ENCODE data around the gene KDM1B.
A peak's percentile ranks its signal among the peaks of the same experiment; 100 is the strongest.

KDM1B gene

DNA sequence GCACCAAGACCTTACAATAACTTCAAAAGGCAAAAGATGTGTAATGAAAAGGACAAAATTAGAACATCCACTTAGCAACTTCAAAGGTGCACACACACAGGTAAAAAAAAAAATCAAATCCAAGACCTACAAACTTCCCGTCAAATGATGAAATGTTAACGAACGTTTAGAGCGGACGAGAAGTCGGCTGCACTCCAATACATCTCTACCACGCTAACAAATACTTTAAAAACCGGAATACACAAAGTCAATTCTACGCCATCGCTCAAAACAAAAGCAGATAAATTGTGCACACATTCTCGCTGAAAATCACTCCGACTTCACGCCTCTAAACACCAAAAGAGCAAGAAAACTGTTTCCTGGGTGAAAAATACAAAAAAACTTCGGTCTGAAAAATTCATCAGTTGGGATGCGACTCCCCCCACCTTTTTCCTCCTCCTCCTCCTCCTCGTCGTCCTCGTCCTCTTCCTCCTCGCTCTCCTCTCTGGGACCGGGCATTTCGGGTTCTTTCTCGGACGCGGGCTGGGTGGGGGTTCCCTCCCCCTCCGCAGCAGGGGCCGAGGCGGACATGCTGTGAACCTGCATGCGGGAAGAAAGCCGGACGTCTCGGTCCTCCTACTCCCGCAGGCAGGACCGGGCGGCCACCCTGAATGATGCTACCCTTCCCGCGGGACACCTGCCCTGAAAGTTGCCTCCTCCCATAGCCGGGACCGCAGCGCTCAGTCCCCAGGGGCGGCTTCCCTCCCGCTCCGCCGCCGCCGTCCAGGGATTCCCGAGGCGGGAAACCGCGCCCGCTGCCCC is 108.4 kb downstream of the KDM1B start:
- Mint-ChIP-seq H3K9me3 (no peaks in the 10 kb centered on the region), H3K4me1 (ENCODE audit: low read depth) (peaks cover 47% of the 10 kb centered on the region), H3K36me3 (ENCODE audit: low read depth) (peaks cover 31% of the 10 kb centered on the region), H3K27ac (peak overlapping the region; percentile 91), H3K27me3 (ENCODE audit: low read depth) (no peaks in the 10 kb centered on the region), H3K4me3 (peak overlapping the region; percentile 97)

GRCh38 chr6:18264219-18264922 is 109.1 kb downstream of the KDM1B start, which contains the start of gene DEK:
TSS of gene DEK (minus strand) at chr6:18264530. CDS start at chr6:18263987, 543 bp downstream.
- Mint-ChIP-seq H3K27ac (peak within 1 kb of the TSS; percentile 91), H3K4me1 (ENCODE audit: low read depth) (peaks cover 44% of the 10 kb centered on the region), H3K36me3 (ENCODE audit: low read depth) (peaks cover 29% of the 10 kb centered on the region), H3K9me3 (no peaks in the 10 kb centered on the region), H3K27me3 (ENCODE audit: low read depth) (no peaks in the 10 kb centered on the region), H3K4me3 (peak within 1 kb of the TSS; percentile 97)

- Mint-ChIP-seq H3K9me3 (no peaks in the 10 kb centered on the region), H3K27ac (peak overlapping the region; percentile 86), H3K4me3 (peak overlapping the region; percentile 84), H3K36me3 (ENCODE audit: low read depth) (peaks cover 26% of the 10 kb centered on the region), H3K27me3 (ENCODE audit: low read depth) (no peaks in the 10 kb centered on the region), H3K4me1 (ENCODE audit: low read depth) (peaks cover 38% of the 10 kb centered on the region)
These were observed 109.7 kb downstream of the KDM1B start for GRCh38 chr6:18264923-18265377.

- peak overlapping the region; percentile 86 for H3K27ac Mint-ChIP-seq
- H3K36me3 Mint-ChIP-seq (ENCODE audit: low read depth) = peaks cover 19% of the 10 kb centered on the region
- H3K27me3 Mint-ChIP-seq (ENCODE audit: low read depth) = no peaks in the 10 kb centered on the region
- H3K4me1 Mint-ChIP-seq (ENCODE audit: low read depth) = peaks cover 28% of the 10 kb centered on the region
- no peaks in the 10 kb centered on the region for H3K9me3 Mint-ChIP-seq
- peak overlapping the region; percentile 84 for H3K4me3 Mint-ChIP-seq
These were observed 110.7 kb downstream of the KDM1B start for GRCh38 chr6:18265787-18266522.

DNA sequence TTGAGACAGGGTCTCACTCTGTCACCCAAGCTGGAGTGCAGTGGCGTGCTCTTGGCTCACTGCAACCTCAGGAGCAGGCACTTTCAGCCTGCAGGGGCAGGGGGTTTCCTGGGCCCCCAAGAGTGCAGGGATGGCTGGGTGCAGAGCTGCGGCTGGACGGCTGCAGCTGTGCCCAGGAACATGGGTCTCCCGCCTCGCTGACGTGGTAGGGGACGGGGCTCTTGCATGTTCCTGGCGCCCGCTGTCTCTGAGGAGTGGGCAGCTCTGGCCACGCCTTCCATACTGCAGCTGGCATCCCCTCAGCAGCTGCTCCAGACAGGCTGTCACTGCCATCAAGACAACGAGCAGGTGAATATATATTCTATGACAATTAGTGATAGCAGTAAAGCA is 111.3 kb downstream of the KDM1B start:
- Mint-ChIP-seq H3K36me3 (ENCODE audit: low read depth) (peaks cover 18% of the 10 kb centered on the region), H3K27ac (no peak overlapping the region), H3K27me3 (ENCODE audit: low read depth) (no peaks in the 10 kb centered on the region), H3K4me1 (ENCODE audit: low read depth) (peaks cover 26% of the 10 kb centered on the region), H3K4me3 (no peak overlapping the region), H3K9me3 (no peaks in the 10 kb centered on the region)

- H3K4me1 Mint-ChIP-seq (ENCODE audit: low read depth) = peaks cover 11% of the 10 kb centered on the region
- H3K27me3 Mint-ChIP-seq (ENCODE audit: low read depth) = peaks cover 12% of the 10 kb centered on the region
- H3K36me3 Mint-ChIP-seq (ENCODE audit: low read depth) = peaks cover 10% of the 10 kb centered on the region
- H3K4me3 Mint-ChIP-seq = no peak overlapping the region
- H3K9me3 Mint-ChIP-seq = no peaks in the 10 kb centered on the region
- H3K27ac Mint-ChIP-seq = no peak overlapping the region
These were observed 112.8 kb downstream of the KDM1B start for GRCh38 chr6:18268066-18268465.

DNA sequence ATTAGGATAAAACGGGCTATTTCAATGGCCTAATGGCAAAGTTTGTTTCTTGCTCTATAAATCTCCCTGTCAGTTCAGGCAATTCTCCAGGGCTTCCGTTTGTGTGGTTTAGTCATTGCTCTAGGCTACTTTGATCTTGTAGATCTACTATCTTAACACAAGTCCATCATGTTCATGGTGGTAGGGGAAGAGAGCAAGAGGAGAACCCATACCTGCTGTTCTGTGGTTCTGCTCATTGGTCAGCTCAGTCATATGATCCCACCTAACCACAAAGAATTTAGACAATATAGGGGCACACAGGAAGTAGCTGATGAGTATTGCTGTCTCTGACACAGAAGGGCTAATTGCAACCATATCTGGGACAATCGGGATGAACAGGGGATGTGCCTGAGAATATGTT is 114.0 kb downstream of the KDM1B start:
- Mint-ChIP-seq H3K4me3 (no peak overlapping the region), H3K36me3 (ENCODE audit: low read depth) (peaks cover 2% of the 10 kb centered on the region), H3K27ac (no peak overlapping the region), H3K27me3 (ENCODE audit: low read depth) (peaks cover 21% of the 10 kb centered on the region), H3K9me3 (no peaks in the 10 kb centered on the region), H3K4me1 (ENCODE audit: low read depth) (peaks cover 9% of the 10 kb centered on the region)

- Mint-ChIP-seq H3K4me3 (no peak overlapping the region), H3K9me3 (no peaks in the 10 kb centered on the region), H3K36me3 (ENCODE audit: low read depth) (peaks cover 2% of the 10 kb centered on the region), H3K27me3 (ENCODE audit: low read depth) (peaks cover 23% of the 10 kb centered on the region), H3K4me1 (ENCODE audit: low read depth) (peaks cover 8% of the 10 kb centered on the region), H3K27ac (no peak overlapping the region)
These were observed 114.5 kb downstream of the KDM1B start for GRCh38 chr6:18269717-18270116.

DNA sequence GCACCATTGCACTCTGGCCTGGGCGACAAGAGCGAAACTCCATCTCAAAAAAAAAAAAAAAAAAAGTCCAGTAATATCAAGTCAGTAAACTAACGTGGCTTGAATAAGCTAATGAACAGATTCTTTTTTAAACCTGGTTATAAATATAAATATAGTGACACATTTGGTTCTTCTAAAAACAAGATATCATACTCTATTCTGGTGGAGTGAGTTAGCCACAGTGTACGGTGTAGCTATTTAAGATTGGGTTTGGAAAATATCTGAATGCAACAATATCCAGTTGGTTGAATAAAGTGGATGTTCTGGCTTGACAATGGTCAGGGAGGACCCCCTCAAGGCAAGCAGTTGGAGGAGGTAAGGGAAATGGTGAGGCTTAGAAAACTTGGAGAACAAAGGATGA is 115.0 kb downstream of the KDM1B start:
- H3K4me1 Mint-ChIP-seq (ENCODE audit: low read depth) = peaks cover 3% of the 10 kb centered on the region
- H3K27ac Mint-ChIP-seq = no peak overlapping the region
- no peaks in the 10 kb centered on the region for H3K9me3 Mint-ChIP-seq
- H3K4me3 Mint-ChIP-seq = no peak overlapping the region
- H3K27me3 Mint-ChIP-seq (ENCODE audit: low read depth) = peaks cover 28% of the 10 kb centered on the region
- H3K36me3 Mint-ChIP-seq (ENCODE audit: low read depth) = peaks cover 2% of the 10 kb centered on the region
